Fibroblast of mammary gland (primary cell): ENCODE results near the gene RFX3.

Experiments
- DNase-seq: peaks from one replicate; pipeline ENCODE4 v3.0.0-alpha.2; 2010; ENCODE audit warnings: low read depth
- H3K4me3 ChIP-seq: 2 replicates; pipeline ENCODE4 v1.5.1; 2011; ENCODE audit warnings: low read depth, mild to moderate bottlenecking, low read length, moderate library complexity; ENCODE audit not compliant: control insufficient read depth
- TF ChIP-seq, protein P1 (sequence below): conservative IDR thresholded peaks from 2 replicates; pipeline ENCODE4 v1.5.1; 2011; ENCODE audit warnings: low read depth, low read length, inconsistent platforms; ENCODE audit not compliant: control insufficient read depth, insufficient read depth

The RFX3 gene

DNA sequence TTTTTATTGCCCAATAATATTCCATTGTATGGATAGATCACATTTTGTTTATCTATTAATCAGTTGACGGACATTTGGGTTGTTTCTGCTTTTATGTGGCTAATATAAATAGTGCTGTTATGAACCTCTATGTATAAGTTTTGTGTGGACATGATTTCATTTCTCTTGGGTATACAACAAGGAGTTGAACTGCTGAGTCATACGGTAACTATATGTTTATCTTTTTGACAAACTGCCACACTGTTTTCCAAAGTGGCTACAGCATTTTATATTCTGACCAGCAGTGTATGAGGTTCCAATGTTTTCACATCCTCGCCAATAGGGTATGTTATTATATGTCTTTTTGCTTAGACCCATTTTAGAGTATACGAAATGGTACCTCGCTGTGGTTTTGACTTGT is 264.3 kb downstream of the RFX3 start:
- TF ChIP-seq, protein P1, sequence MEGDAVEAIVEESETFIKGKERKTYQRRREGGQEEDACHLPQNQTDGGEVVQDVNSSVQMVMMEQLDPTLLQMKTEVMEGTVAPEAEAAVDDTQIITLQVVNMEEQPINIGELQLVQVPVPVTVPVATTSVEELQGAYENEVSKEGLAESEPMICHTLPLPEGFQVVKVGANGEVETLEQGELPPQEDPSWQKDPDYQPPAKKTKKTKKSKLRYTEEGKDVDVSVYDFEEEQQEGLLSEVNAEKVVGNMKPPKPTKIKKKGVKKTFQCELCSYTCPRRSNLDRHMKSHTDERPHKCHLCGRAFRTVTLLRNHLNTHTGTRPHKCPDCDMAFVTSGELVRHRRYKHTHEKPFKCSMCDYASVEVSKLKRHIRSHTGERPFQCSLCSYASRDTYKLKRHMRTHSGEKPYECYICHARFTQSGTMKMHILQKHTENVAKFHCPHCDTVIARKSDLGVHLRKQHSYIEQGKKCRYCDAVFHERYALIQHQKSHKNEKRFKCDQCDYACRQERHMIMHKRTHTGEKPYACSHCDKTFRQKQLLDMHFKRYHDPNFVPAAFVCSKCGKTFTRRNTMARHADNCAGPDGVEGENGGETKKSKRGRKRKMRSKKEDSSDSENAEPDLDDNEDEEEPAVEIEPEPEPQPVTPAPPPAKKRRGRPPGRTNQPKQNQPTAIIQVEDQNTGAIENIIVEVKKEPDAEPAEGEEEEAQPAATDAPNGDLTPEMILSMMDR = no peak
- no peak overlapping the region for H3K4me3 ChIP-seq
- peak; percentile 6 for DNase-seq

DNA sequence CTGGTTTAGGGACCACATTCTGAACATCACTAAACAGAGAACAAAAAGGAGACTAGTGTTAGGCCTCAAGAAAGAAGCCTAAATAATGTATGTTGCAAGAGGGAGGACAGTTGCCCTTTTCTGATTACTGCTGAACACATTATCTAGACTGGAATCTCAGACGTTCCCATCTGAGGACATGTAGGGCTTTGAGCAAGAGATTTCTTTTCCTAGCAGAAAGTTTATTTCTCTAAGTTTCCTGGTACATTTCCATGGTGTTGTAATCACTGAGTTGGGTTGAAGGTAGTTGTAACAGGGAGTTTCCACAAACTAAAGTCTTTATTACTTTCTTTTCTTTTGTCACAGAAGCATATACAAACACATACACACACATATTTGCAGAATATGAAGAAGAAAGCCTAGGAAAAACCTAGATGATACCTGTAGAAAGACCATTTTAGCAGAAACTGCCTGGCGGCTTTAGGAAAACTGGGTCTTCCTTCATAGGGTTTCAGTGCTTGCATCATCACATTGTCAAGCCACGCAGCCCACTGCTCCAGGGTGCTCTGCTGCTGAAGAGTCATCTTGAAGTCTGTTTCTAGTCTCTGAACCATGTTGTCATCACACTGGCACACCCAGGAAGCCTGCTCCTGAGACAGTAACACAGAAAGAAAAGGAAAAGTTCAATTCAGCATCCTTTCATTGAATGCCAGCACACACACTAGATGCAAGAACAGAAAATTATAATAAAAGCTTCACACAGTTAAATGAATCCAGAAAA is 269.1 kb downstream of the RFX3 start:
- DNase-seq = no peak
- TF ChIP-seq, protein P1 = no peak
- H3K4me3 ChIP-seq = no peak overlapping the region

DNA sequence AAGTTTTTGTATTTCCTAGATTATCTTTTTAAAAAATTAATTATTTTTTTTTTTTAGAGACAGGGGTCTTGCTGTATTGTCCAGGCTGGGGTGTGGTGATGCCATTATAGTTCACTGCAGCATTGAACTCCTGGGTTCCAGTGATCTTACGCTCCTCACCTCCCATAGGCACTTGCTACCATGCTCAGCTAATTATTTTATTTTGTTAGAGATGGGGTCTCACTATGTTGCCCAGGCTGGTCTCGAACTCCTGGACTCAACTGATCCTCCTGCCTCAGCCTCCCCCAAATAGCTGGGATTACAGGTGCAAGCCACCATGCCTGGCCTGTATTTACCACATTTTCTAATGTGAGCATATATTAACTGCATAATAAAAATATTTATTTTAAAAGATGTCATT is 274.5 kb downstream of the RFX3 start:
- no peak overlapping the region for H3K4me3 ChIP-seq
- TF ChIP-seq, protein P1 = no peak
- DNase-seq = no peak

DNA sequence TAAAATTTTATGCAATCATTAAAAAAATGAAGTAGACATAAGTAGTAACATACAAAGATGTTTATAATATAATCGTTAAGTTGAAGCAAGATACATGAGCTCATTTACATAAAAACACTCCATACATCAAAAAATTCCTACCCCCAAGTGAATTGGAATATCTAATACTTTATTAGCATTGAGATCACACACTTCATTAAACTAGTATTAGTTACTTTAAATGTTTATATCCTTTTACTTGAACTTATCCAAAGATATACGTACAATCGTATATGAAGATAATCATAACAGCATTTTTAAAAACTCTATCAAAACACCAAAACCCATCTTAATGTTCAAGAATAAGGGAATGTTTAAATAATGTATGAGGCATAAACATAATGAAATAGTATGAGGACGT is 275.1 kb downstream of the RFX3 start:
- TF ChIP-seq, protein P1 = no peak
- no peak for DNase-seq
- H3K4me3 ChIP-seq = no peak overlapping the region

DNA sequence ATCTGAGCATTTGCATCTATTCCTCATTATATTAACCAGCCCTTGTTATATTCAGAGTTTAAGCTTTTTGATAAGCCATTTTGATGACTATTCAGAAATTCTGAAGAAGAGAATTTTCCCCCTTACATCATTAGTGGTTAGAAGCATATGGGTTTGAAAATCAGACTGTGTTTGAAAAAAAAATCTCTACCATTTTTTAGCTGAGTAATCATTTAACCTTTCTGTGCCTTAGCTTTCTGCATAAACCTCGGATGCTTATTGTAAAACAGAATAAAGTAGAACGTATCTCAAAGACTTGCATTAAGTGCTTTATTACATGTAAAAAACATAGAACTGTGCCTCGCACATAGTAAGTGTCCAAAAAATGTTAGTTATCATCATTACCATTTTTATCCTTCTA is 278.6 kb downstream of the RFX3 start:
- H3K4me3 ChIP-seq = no peak overlapping the region
- DNase-seq = no peak
- TF ChIP-seq, protein P1 = no peak

DNA sequence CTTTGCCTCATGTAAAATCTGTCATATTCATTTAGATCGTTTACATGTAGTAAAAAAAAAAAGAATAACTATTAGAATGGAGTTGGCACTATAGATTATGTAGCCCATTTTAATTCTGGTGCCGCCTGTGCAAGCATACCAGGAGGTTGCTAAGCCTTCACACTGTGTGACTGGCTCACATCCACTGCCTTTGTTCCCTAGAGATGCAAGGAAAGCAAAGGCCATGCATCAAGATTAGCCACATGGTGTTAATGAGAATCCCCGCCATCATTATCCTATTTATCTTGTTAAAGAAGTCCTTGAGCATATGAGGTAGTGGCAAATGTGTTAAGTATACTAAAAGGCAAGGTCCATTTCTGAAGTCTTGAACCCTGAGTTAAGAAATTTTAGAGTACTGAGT is 279.6 kb downstream of the RFX3 start:
- TF ChIP-seq, protein P1 = no peak
- no peak for DNase-seq
- no peak overlapping the region for H3K4me3 ChIP-seq
